Measurements from ENCODE around the gene NEUROG1. TPM values are rescaled to one million over a fixed set of nuclear protein-coding genes. Genes with fewer than 3 reads are reported as not detected.

NEUROG1 gene
- total RNA-seq, 3 donors from 2014 or later (not counting 1 experiment from before 2014, with no cell fraction given) = not detected

GRCh38 chr5:135526924-135527323, 8.8 kb downstream of the NEUROG1 start:
- Mint-ChIP-seq H3K36me3 (no peaks in the 10 kb centered on the region), H3K27me3 (ENCODE audit: low read depth in 2 of 2) (peaks cover 38 to 66% of the 10 kb centered on the region in 2 donors)

GRCh38 chr5:135521964-135522363, 13.8 kb downstream of the NEUROG1 start:
- H3K27ac ChIP-seq (ENCODE audit: low read length) = no peak overlapping the region
- no peaks in the 10 kb centered on the region for H3K36me3 ChIP-seq (ENCODE audit: control insufficient read depth, insufficient read depth, low read length)
- Mint-ChIP-seq H3K4me1 (no peaks in the 10 kb centered on the region), H3K4me3 (no peak overlapping the region), H3K27ac (no peak overlapping the region), H3K27me3 (ENCODE audit: low read depth in 2 of 2) (peaks cover 51 to 76% of the 10 kb centered on the region in 2 donors), H3K9me3 (no peaks in the 10 kb centered on the region), H3K36me3 (no peaks in the 10 kb centered on the region)
- ATAC-seq (no peak), DNase-seq (no peak)
- no peaks in the 10 kb centered on the region for H3K27me3 ChIP-seq (ENCODE audit: control insufficient read depth, insufficient read depth, low read length)
- 78% methylated on average over 1 of the region's 2 CpGs for WGBS (ENCODE audit: insufficient coverage)
- intact Hi-C loops (cut with micrococcal nuclease) = no loop called here
- no peak overlapping the region for H3K4me3 ChIP-seq (ENCODE audit: low read length)
- no peak for TF ChIP-seq CTCF (IDR thresholded peaks at IDR 0.05)
- H3K9me3 ChIP-seq (ENCODE audit: control insufficient read depth, insufficient read depth, low read length) = no peaks in the 10 kb centered on the region
- no peaks in the 10 kb centered on the region for H3K4me1 ChIP-seq (ENCODE audit: control insufficient read depth, insufficient read depth, low read length)

More at GRCh38 chr5:135526924-135527323, 8.8 kb downstream of the NEUROG1 start:
- Mint-ChIP-seq H3K4me3 (no peak overlapping the region), H3K9me3 (no peaks in the 10 kb centered on the region), H3K27ac (no peak overlapping the region), H3K4me1 (no peaks in the 10 kb centered on the region)
- no peaks in the 10 kb centered on the region for H3K36me3 ChIP-seq (ENCODE audit: control insufficient read depth, insufficient read depth, low read length)
- intact Hi-C loops (cut with micrococcal nuclease) = no loop called here
- no peak overlapping the region for H3K4me3 ChIP-seq (ENCODE audit: low read length)
- ATAC-seq (no peak), DNase-seq (no peak)
- TF ChIP-seq CTCF (IDR thresholded peaks at IDR 0.05) = no peak
- H3K9me3 ChIP-seq (ENCODE audit: control insufficient read depth, insufficient read depth, low read length) = no peaks in the 10 kb centered on the region
- no peak overlapping the region for H3K27ac ChIP-seq (ENCODE audit: low read length)
- no peaks in the 10 kb centered on the region for H3K27me3 ChIP-seq (ENCODE audit: control insufficient read depth, insufficient read depth, low read length)
- H3K4me1 ChIP-seq (ENCODE audit: control insufficient read depth, insufficient read depth, low read length) = no peaks in the 10 kb centered on the region

DNA sequence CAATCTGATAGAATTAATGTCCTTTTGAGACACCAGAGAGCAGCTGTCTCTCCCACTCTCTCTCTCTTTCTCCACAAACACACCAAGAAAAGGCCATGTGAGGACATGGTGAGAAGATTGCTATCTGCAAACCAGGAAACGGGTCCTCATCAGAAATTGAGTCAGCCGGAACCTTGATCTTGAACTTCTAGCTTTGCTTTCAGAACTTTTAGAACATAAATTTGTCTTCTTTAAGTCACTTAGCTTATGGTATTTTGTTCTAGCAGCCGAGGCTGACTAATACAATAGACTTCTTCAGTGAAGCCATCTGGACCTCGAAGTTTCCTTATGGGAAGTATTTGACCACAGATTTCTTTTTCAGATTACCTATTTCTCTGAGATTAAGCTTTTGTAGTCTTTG, 18.1 kb downstream of the NEUROG1 start:
- H3K36me3 ChIP-seq (ENCODE audit: control insufficient read depth, insufficient read depth, low read length) = no peaks in the 10 kb centered on the region
- WGBS (ENCODE audit: insufficient coverage) = 71% methylated on average over 4 of the region's 4 CpGs
- intact Hi-C loops (cut with micrococcal nuclease) = no loop called here
- Mint-ChIP-seq H3K27ac (no peak overlapping the region), H3K4me1 (no peaks in the 10 kb centered on the region), H3K4me3 (no peak overlapping the region), H3K9me3 (no peaks in the 10 kb centered on the region), H3K36me3 (no peaks in the 10 kb centered on the region), H3K27me3 (ENCODE audit: low read depth in 2 of 2) (peaks cover 35 to 47% of the 10 kb centered on the region in 2 donors)
- no peaks in the 10 kb centered on the region for H3K4me1 ChIP-seq (ENCODE audit: control insufficient read depth, insufficient read depth, low read length)
- DNase-seq (no peak), ATAC-seq (no peak)
- peaks cover 3% of the 10 kb centered on the region for H3K27me3 ChIP-seq (ENCODE audit: control insufficient read depth, insufficient read depth, low read length)
- H3K9me3 ChIP-seq (ENCODE audit: control insufficient read depth, insufficient read depth, low read length) = no peaks in the 10 kb centered on the region
- no peak overlapping the region for H3K4me3 ChIP-seq (ENCODE audit: low read length)
- TF ChIP-seq CTCF (IDR thresholded peaks at IDR 0.05) = no peak
- no peak overlapping the region for H3K27ac ChIP-seq (ENCODE audit: low read length)

DNA sequence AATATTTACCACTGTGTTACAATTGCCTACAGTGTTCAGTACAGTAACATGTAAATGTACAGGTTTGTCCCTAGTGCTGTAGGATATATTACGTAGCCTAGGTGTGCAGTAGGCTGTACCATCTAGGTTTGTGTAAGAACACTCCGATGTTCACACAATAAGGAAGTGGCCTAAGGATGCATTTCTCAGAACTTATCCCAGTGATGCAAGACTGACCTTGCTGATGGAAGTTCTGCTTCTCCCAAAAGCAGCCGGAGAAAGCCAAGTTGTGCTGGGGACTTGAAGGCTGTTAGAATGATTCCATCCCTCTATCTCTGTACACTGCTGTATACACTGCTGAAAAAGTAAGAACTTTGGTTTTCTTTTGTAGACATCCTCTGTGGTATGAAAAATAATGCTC, 21.6 kb downstream of the NEUROG1 start:
- WGBS (ENCODE audit: insufficient coverage) = 96% methylated on average over 3 of the region's 3 CpGs
- no peaks in the 10 kb centered on the region for H3K9me3 Mint-ChIP-seq
- ATAC-seq (no peak), DNase-seq (no peak)
- intact Hi-C loops (cut with micrococcal nuclease) = no loop called here
- no peak overlapping the region for H3K27ac ChIP-seq (ENCODE audit: low read length)
- no peak for TF ChIP-seq CTCF (IDR thresholded peaks at IDR 0.05)
- no peaks in the 10 kb centered on the region for H3K4me1 Mint-ChIP-seq
- peaks cover 25 to 40% of the 10 kb centered on the region in 2 donors for H3K27me3 Mint-ChIP-seq (ENCODE audit: low read depth in 2 of 2)
- no peak overlapping the region for H3K4me3 ChIP-seq (ENCODE audit: low read length)
- no peaks in the 10 kb centered on the region for H3K36me3 Mint-ChIP-seq
- H3K9me3 ChIP-seq (ENCODE audit: control insufficient read depth, insufficient read depth, low read length) = no peaks in the 10 kb centered on the region
- H3K36me3 ChIP-seq (ENCODE audit: control insufficient read depth, insufficient read depth, low read length) = no peaks in the 10 kb centered on the region
- no peaks in the 10 kb centered on the region for H3K4me1 ChIP-seq (ENCODE audit: control insufficient read depth, insufficient read depth, low read length)
- H3K27ac Mint-ChIP-seq = no peak overlapping the region
- peaks cover 3% of the 10 kb centered on the region for H3K27me3 ChIP-seq (ENCODE audit: control insufficient read depth, insufficient read depth, low read length)
- no peak overlapping the region for H3K4me3 Mint-ChIP-seq

Measured in natural killer cell (primary cell).